Upper lobe of left lung (tissue), 4 donors: Measurements from ENCODE around the gene USP2.

Experiments
- CTCF ChIP-seq, 6 experiments: fragments of 450-650 bp in 4 of 6; fragments of 200-600 bp in 2 of 6; sonication (generic) in 2 of 6; IDR thresholded peaks; one replicate each; pipeline ENCODE4 v1.5.1; 2016 to 2019; ENCODE audit warnings: antibody characterized with exemption in 6 of 6
- POLR2A ChIP-seq, 4 donors: fragments of 450-650 bp; IDR thresholded peaks; one replicate each; pipeline ENCODE4 v1.5.1; 2016 to 2017; ENCODE audit warnings: antibody characterized with exemption in 4 of 4, mild to moderate bottlenecking in 2 of 4
- POLR2AphosphoS5 ChIP-seq, 2 donors: sonication (generic); formaldehyde crosslinking; IDR thresholded peaks; one replicate each; pipeline ENCODE4 v1.5.1; 2017; ENCODE audit warnings: antibody characterized with exemption in 2 of 2

- TF ChIP-seq POLR2A (IDR thresholded peaks at IDR 0.05), result no peak
- TF ChIP-seq CTCF (IDR thresholded peaks at IDR 0.05), result no peak
- TF ChIP-seq POLR2AphosphoS5 (IDR thresholded peaks at IDR 0.05), result no peak
Observed at GRCh38 chr11:119309411-119309810, 72.1 kb downstream of the USP2 start.
